ENCODE data around the gene RRP1B. TPM values are rescaled to one million over a fixed set of nuclear protein-coding genes. Genes with fewer than 3 reads are reported as not detected.
A peak's percentile ranks its signal among the peaks of the same experiment; 100 is the strongest.

Gene RRP1B
- total and polyA plus RNA-seq, 2 of the 13 experiments (the other 11 are each of a cell fraction or from before 2014, with no cell fraction given) = 16.3 to 46.2 TPM

DNA sequence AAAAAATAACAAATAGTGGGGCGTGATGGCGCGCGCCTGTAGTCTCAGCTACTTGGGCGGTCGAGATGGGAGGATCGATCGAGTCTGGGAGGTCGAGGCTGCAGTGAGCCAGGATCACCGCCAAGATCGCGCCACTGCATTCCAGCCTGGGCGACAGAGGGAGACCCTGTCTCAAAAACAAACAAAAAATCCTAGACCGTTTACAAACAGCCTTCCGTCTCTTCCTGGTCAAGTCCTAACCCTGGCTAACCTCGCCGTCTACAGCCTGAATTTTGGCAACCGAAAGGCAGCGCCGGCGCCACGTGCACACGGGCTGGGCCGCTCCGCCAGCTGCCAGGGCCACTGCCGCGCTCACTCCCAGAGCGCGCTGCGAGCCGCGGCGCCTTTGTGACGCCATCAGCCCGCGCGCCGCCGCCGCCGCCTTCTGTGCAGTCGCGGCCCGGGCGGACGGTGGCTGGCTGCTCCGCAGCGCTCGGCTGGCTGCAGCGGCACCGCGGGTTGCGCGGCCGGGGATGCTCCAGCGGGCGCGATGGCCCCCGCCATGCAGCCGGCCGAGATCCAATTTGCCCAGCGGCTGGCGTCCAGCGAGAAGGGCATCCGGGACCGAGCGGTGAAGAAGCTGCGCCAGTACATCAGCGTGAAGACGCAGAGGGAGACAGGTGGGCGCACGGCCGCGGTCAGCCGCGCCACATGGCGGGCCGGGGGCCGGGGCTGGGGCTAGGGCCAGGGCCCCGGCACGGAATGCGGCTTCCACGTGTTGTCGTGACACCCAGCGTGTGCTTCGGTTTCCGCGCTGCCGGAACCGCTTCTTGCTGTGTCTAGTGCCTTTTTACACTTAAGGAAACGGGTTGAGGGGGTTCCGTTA, at the start of gene RRP1B, which contains the start of gene HSF2BP (continued):
- TF ChIP-seq, protein P1, sequence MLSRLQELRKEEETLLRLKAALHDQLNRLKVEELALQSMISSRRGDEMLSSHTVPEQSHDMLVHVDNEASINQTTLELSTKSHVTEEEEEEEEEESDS (CRISPR knock-in tag; IDR thresholded peaks at IDR 0.05; ENCODE audit: borderline replicate concordance) = no peak
- TF ChIP-seq ZNF678 (CRISPR knock-in tag; IDR thresholded peaks at IDR 0.05) (no peak), EEA1 (CRISPR knock-in tag; IDR thresholded peaks at IDR 0.05; ENCODE audit: borderline replicate concordance) (peak; percentile 98; the same call in 1 of the 2 replicates), ZNF7 (CRISPR knock-in tag; IDR thresholded peaks at IDR 0.05) (no peak; the same call in 1 of the 2 replicates), ZNF460 (CRISPR knock-in tag; IDR thresholded peaks at IDR 0.05; ENCODE audit: borderline replicate concordance) (no peak), MYC (CRISPR knock-in tag; IDR thresholded peaks at IDR 0.05; ENCODE audit: borderline replicate concordance) (peak; percentile 99), ATRX (CRISPR knock-in tag; IDR thresholded peaks at IDR 0.05; ENCODE audit: borderline replicate concordance) (no peak), ESRRA (CRISPR knock-in tag; IDR thresholded peaks at IDR 0.05; ENCODE audit: low read depth) (peak; percentile 61), ATAD3A (CRISPR knock-in tag; IDR thresholded peaks at IDR 0.05) (no peak; the same call in 1 of the 2 replicates), ZNF549 (CRISPR knock-in tag; IDR thresholded peaks at IDR 0.05) (no peak), NFKBIZ (CRISPR knock-in tag; IDR thresholded peaks at IDR 0.05) (peak; percentile 65; the same call in 1 of the 2 replicates)
- TF ChIP-seq, protein P2, sequence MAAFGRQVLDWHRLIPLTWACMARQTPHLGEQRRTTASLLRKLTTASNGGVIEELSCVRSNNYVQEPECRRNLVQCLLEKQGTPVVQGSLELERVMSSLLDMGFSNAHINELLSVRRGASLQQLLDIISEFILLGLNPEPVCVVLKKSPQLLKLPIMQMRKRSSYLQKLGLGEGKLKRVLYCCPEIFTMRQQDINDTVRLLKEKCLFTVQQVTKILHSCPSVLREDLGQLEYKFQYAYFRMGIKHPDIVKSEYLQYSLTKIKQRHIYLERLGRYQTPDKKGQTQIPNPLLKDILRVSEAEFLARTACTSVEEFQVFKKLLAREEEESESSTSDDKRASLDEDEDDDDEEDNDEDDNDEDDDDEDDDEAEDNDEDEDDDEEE (CRISPR knock-in tag; IDR thresholded peaks at IDR 0.05) = peak; percentile 83; the same call in 1 of the 2 replicates
- TF ChIP-seq, protein P3, sequence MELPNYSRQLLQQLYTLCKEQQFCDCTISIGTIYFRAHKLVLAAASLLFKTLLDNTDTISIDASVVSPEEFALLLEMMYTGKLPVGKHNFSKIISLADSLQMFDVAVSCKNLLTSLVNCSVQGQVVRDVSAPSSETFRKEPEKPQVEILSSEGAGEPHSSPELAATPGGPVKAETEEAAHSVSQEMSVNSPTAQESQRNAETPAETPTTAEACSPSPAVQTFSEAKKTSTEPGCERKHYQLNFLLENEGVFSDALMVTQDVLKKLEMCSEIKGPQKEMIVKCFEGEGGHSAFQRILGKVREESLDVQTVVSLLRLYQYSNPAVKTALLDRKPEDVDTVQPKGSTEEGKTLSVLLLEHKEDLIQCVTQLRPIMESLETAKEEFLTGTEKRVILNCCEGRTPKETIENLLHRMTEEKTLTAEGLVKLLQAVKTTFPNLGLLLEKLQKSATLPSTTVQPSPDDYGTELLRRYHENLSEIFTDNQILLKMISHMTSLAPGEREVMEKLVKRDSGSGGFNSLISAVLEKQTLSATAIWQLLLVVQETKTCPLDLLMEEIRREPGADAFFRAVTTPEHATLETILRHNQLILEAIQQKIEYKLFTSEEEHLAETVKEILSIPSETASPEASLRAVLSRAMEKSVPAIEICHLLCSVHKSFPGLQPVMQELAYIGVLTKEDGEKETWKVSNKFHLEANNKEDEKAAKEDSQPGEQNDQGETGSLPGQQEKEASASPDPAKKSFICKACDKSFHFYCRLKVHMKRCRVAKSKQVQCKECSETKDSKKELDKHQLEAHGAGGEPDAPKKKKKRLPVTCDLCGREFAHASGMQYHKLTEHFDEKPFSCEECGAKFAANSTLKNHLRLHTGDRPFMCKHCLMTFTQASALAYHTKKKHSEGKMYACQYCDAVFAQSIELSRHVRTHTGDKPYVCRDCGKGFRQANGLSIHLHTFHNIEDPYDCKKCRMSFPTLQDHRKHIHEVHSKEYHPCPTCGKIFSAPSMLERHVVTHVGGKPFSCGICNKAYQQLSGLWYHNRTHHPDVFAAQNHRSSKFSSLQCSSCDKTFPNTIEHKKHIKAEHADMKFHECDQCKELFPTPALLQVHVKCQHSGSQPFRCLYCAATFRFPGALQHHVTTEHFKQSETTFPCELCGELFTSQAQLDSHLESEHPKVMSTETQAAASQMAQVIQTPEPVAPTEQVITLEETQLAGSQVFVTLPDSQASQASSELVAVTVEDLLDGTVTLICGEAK (IDR thresholded peaks at IDR 0.05) = no peak
- TF ChIP-seq, protein P3 (CRISPR knock-in tag; IDR thresholded peaks at IDR 0.05) = peak; percentile 86
- TF ChIP-seq, protein P4, sequence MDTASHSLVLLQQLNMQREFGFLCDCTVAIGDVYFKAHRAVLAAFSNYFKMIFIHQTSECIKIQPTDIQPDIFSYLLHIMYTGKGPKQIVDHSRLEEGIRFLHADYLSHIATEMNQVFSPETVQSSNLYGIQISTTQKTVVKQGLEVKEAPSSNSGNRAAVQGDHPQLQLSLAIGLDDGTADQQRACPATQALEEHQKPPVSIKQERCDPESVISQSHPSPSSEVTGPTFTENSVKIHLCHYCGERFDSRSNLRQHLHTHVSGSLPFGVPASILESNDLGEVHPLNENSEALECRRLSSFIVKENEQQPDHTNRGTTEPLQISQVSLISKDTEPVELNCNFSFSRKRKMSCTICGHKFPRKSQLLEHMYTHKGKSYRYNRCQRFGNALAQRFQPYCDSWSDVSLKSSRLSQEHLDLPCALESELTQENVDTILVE (CRISPR knock-in tag; IDR thresholded peaks at IDR 0.05) = peak; percentile 51; the same call in 1 of the 2 replicates
- TF ChIP-seq, protein P5, sequence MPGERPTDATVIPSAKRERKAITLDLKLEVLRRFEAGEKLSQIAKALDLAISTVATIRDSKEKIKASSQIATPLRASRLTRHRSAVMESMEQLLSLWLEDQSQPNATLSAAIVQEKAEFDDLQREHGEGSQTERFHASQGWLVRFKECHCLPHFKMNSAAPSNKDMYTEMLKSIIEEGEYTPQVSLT (CRISPR knock-in tag; IDR thresholded peaks at IDR 0.05; ENCODE audit: borderline replicate concordance, low read depth) = no peak; the same call in 1 of the 2 replicates
